Right renal cortex interstitium (tissue), 3 donors: Measurements from ENCODE around the gene SLC5A3. TPM values are rescaled to one million over a fixed set of nuclear protein-coding genes. Genes with fewer than 3 reads are reported as not detected.

Experiments used
- DNase-seq, 3 donors: peaks; one replicate each; pipeline ENCODE4 v3.0.0-alpha.2; 2013; ENCODE audit warnings: low read depth in 3 of 3, low spot score in 2 of 3
- polyA plus RNA-seq, 3 donors: library from polyadenylated mRNA; unstranded; fragments of 120-200 nt; gene quantifications; one replicate each; pipeline ENCODE4 v1.2.1, GENCODE V29; 2013; ENCODE audit not compliant: insufficient read length in 3 of 3

The SLC5A3 gene
- polyA plus RNA-seq, 3 donors: 41.1 to 44.5 (median 43.4) TPM

- no peak for DNase-seq
Measured at GRCh38 chr21:34094949-34095348, 21.6 kb downstream of the SLC5A3 start.

DNA sequence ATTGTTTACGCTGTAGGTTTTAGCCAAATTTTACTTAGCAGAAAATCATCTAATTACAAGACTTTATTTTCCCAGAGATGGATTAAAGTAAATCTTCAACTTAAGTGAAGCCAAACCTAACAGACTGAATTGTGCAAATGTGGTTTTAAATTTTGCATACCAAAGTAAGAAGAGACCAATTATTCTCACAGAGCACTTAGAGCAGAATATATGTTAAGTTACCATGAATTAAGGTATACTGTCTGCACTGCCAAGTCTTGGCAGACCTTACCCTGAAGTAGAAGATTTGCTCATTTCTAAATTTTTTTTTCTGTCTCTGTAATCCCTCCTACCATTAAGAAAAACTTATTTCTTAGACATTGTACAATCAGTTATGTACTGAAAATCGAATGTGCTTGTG is 24.1 kb downstream of the SLC5A3 start:
- no peak for DNase-seq

- DNase-seq: no peak
Measured at GRCh38 chr21:34100337-34100736, 27.0 kb downstream of the SLC5A3 start.

- DNase-seq: no peak
Measured at GRCh38 chr21:34100790-34101189, 27.4 kb downstream of the SLC5A3 start.

DNA sequence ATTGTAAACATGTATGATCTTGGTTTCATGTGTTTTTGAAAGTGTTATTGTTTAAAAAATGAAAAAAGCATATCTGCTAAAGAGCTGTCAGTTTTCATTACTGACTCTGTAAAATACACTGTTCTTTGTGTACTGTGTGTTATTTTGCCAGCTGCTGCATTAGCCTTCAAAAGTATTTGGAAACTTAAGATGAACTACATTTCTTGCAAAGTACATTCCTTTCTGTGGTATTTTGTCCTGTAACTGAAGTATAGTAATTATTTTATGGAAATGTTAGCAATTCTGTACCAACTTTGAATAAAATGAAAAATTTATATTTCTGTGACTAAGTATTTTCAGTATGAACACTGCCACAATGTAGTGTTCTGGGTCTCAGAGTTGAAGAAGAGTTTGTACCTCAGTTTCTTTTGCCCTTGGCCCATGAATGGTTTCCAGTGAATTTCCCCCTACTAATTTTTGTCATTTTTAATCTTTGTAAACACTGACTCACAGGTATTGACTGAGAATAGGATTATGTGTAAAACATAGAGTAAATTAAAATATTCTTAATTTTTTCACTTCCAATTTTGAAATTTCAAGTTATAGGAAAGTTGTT is 32.7 kb downstream of the SLC5A3 start:
- no peak for DNase-seq

DNA sequence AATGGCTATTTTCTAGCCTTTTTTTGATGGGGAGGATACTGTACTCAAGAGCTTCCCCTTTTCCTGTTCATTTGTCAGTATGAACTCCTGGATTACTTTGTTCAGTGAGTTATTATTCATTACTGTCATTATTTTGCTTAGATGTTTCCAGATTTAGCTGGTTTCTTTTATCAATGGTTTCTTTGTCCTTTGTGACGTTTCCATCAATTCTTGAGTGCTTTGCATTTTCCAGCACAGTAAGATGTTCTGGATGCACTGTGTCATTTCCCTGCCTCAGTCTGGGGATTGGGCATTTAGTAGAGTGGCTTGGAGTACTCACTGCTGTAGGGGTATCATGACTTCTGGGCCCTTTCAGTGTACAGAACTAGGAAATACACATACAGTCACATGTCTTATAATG is 34.2 kb downstream of the SLC5A3 start:
- no peak for DNase-seq

GRCh38 chr21:34109075-34109474 is 35.7 kb downstream of the SLC5A3 start:
- DNase-seq: no peak

DNA sequence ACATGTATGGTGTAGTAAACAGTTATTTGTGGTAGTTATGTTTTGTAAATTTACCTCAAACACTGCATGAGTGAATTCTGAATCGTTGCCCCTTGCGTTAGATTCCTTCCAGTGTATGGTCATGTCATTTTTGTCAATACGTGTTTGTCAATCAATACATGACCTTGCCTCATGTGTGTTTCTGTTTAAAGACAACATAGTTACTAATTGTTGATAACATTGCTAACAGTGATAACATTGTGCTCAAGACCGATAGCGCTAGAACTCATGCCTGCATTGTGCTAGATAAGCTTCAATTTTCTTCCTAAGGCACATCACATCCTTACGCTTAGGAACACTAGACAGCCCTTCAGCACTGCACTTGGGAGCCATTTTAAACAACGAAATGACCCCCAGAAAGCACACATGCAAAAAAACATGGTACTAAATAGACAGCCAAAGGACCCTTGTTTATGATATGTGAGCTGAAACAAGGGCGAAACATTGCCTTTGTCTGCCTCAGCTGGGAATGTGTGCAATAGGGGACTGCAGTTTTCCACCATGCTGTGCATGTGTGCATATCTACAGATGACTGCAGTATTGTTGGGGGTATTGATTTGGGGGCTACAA is 37.3 kb downstream of the SLC5A3 start:
- DNase-seq: no peak

- no peak for DNase-seq
Measured at GRCh38 chr21:34112316-34113033, 39.1 kb downstream of the SLC5A3 start.

DNA sequence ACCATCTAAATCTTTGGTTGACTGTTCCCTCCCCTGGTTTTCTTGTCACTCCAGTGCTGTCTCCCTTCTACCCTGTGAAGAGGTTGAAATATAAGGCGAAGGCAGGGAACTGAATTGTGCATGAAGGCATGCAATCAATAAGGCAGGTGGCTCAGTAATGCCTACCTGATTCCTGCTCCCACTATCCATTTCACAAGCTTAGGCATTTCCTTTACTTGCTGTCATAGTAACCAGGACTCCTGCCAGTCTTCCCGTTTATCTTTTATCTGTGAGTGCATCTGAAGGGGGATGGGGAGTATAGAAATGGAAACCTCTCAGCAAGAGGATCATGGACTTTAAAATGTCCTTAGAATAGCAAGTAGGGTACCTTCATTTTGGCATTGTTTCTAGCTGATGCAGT is 40.5 kb downstream of the SLC5A3 start:
- no peak for DNase-seq

GRCh38 chr21:34115160-34115559 is 41.8 kb downstream of the SLC5A3 start:
- DNase-seq: no peak

DNA sequence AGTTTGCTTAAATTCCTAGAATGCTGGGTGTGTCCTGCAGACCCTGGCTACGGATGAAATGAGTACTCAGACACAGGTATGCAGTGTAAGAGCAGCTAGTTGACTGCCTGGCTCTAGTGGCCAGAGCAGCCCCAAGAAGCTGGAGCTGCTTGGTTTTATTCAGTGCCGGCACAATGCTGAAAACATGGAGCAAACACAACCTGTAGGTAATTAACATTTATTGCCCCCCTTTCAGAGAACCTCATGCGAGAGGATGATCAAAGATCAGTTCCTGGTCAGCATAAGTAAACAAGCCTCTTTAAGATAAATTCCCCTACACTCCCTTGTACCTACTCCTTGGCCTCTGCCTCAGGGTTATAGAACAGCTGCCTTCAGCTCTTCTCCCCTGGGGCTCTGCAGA is 43.2 kb downstream of the SLC5A3 start:
- no peak for DNase-seq

GRCh38 chr21:34120867-34121266 is 47.5 kb downstream of the SLC5A3 start:
- no peak for DNase-seq

- no peak for DNase-seq
Measured at GRCh38 chr21:34122047-34122446, 48.7 kb downstream of the SLC5A3 start.

Other genes starting within 250 kb of the SLC5A3 start
- gene ATP5PO, start 157.8 kb upstream of the SLC5A3 start, polyA plus RNA-seq: 100 to 1,000 TPM; 413 to 466 (median 446) TPM
- gene MRPS6, start within 50 bp of the SLC5A3 start, polyA plus RNA-seq: 100 to 1,000 TPM; 127 to 146 (median 142) TPM